Measurements from ENCODE around the gene TMEM144. TPM values are rescaled to one million over a fixed set of nuclear protein-coding genes. Genes with fewer than 3 reads are reported as not detected.
"Not testable (repeated sequence)": the region's sequence is repeated elsewhere in the genome, so short reads cannot be mapped to it uniquely, and the experiment has no call there.

TMEM144 gene
- polyA plus RNA-seq, 1 donor = 93.1 TPM

- no peak for DNase-seq
- H3K9me3 ChIP-seq (ENCODE audit: control insufficient read depth, low read depth, low read length) = no peaks in the 10 kb centered on the region
- no peaks in the 10 kb centered on the region for H3K27me3 ChIP-seq (ENCODE audit: control insufficient read depth, insufficient read depth, low read length)
- H3K27ac ChIP-seq (ENCODE audit: low read length) = no peak overlapping the region
- H3K4me3 ChIP-seq (ENCODE audit: low read length) = no peak overlapping the region
- 77% methylated on average over 1 of the region's 3 CpGs for WGBS (ENCODE audit: insufficient coverage, low lambda C conversion rate)
- no peaks in the 10 kb centered on the region for H3K4me1 ChIP-seq (ENCODE audit: control insufficient read depth, insufficient read depth, low read length)
- H3K36me3 ChIP-seq (ENCODE audit: control insufficient read depth, insufficient read depth, low read length) = no peaks in the 10 kb centered on the region
Measured at GRCh38 chr4:158259955-158260575, 49.8 kb downstream of the TMEM144 start.

GRCh38 chr4:158261480-158261879, 51.2 kb downstream of the TMEM144 start:
- WGBS (ENCODE audit: insufficient coverage, low lambda C conversion rate) = 91% methylated on average over 4 of the region's 4 CpGs
- DNase-seq = no peak

GRCh38 chr4:158268553-158268952, 58.3 kb downstream of the TMEM144 start:
- H3K27me3 ChIP-seq (ENCODE audit: control insufficient read depth, insufficient read depth, low read length) = no peaks in the 10 kb centered on the region
- H3K36me3 ChIP-seq (ENCODE audit: control insufficient read depth, insufficient read depth, low read length) = no peaks in the 10 kb centered on the region
- no peak overlapping the region for H3K4me3 ChIP-seq (ENCODE audit: low read length)
- no peaks in the 10 kb centered on the region for H3K4me1 ChIP-seq (ENCODE audit: control insufficient read depth, insufficient read depth, low read length)
- no peak for DNase-seq
- WGBS (ENCODE audit: insufficient coverage, low lambda C conversion rate) = no CpG with 5 or more reads among the region's 2 CpGs
- no peaks in the 10 kb centered on the region for H3K9me3 ChIP-seq (ENCODE audit: control insufficient read depth, low read depth, low read length)
- H3K27ac ChIP-seq (ENCODE audit: low read length) = no peak overlapping the region

More at GRCh38 chr4:158261480-158261879, 51.2 kb downstream of the TMEM144 start:
- Histone ChIP-seq H3K36me3 (ENCODE audit: control insufficient read depth, insufficient read depth, low read length) (no peaks in the 10 kb centered on the region), H3K4me3 (ENCODE audit: low read length) (no peak overlapping the region), H3K27ac (ENCODE audit: low read length) (no peak overlapping the region), H3K4me1 (ENCODE audit: control insufficient read depth, insufficient read depth, low read length) (no peaks in the 10 kb centered on the region), H3K9me3 (ENCODE audit: control insufficient read depth, low read depth, low read length) (no peaks in the 10 kb centered on the region), H3K27me3 (ENCODE audit: control insufficient read depth, insufficient read depth, low read length) (no peaks in the 10 kb centered on the region)

GRCh38 chr4:158274636-158275035, 64.3 kb downstream of the TMEM144 start:
- H3K36me3 ChIP-seq (ENCODE audit: control insufficient read depth, insufficient read depth, low read length) = peaks cover 3% of the 10 kb centered on the region
- no peak overlapping the region for H3K4me3 ChIP-seq (ENCODE audit: low read length)
- H3K9me3 ChIP-seq (ENCODE audit: control insufficient read depth, low read depth, low read length) = peaks cover 3% of the 10 kb centered on the region
- H3K27me3 ChIP-seq (ENCODE audit: control insufficient read depth, insufficient read depth, low read length) = no peaks in the 10 kb centered on the region
- H3K27ac ChIP-seq (ENCODE audit: low read length) = peak overlapping the region; percentile 71
- H3K4me1 ChIP-seq (ENCODE audit: control insufficient read depth, insufficient read depth, low read length) = peaks cover 5% of the 10 kb centered on the region
- 33% methylated on average over 1 of the region's 5 CpGs for WGBS (ENCODE audit: insufficient coverage, low lambda C conversion rate)
- DNase-seq = peak; percentile 19 to 75

GRCh38 chr4:158277558-158277957, 67.3 kb downstream of the TMEM144 start:
- Histone ChIP-seq H3K4me1 (ENCODE audit: control insufficient read depth, insufficient read depth, low read length) (peaks cover 5% of the 10 kb centered on the region), H3K9me3 (ENCODE audit: control insufficient read depth, low read depth, low read length) (peaks cover 3% of the 10 kb centered on the region), H3K27me3 (ENCODE audit: control insufficient read depth, insufficient read depth, low read length) (no peaks in the 10 kb centered on the region), H3K27ac (ENCODE audit: low read length) (no peak overlapping the region), H3K36me3 (ENCODE audit: control insufficient read depth, insufficient read depth, low read length) (peaks cover 3% of the 10 kb centered on the region), H3K4me3 (ENCODE audit: low read length) (no peak overlapping the region)
- no peak for DNase-seq
- no CpG with 5 or more reads among the region's 8 CpGs for WGBS (ENCODE audit: insufficient coverage, low lambda C conversion rate)

GRCh38 chr4:158279052-158279451, 68.8 kb downstream of the TMEM144 start:
- WGBS (ENCODE audit: insufficient coverage, low lambda C conversion rate) = 100% methylated on average over 1 of the region's 1 CpG
- H3K4me1 ChIP-seq (ENCODE audit: control insufficient read depth, insufficient read depth, low read length); H3K27ac ChIP-seq (ENCODE audit: low read length); H3K36me3 ChIP-seq (ENCODE audit: control insufficient read depth, insufficient read depth, low read length); H3K27me3 ChIP-seq (ENCODE audit: control insufficient read depth, insufficient read depth, low read length); H3K4me3 ChIP-seq (ENCODE audit: low read length); DNase-seq; H3K9me3 ChIP-seq (ENCODE audit: control insufficient read depth, low read depth, low read length): not testable (repeated sequence)

GRCh38 chr4:158280856-158281255, 70.6 kb downstream of the TMEM144 start:
- DNase-seq = no peak
- Histone ChIP-seq H3K9me3 (ENCODE audit: control insufficient read depth, low read depth, low read length) (peaks cover 3% of the 10 kb centered on the region), H3K27ac (ENCODE audit: low read length) (no peak overlapping the region), H3K27me3 (ENCODE audit: control insufficient read depth, insufficient read depth, low read length) (no peaks in the 10 kb centered on the region), H3K4me3 (ENCODE audit: low read length) (no peak overlapping the region), H3K36me3 (ENCODE audit: control insufficient read depth, insufficient read depth, low read length) (peaks cover 3% of the 10 kb centered on the region), H3K4me1 (ENCODE audit: control insufficient read depth, insufficient read depth, low read length) (no peaks in the 10 kb centered on the region)
- 100% methylated on average over 3 of the region's 5 CpGs for WGBS (ENCODE audit: insufficient coverage, low lambda C conversion rate)

GRCh38 chr4:158282252-158282651, 72.0 kb downstream of the TMEM144 start:
- no peak overlapping the region for H3K27ac ChIP-seq (ENCODE audit: low read length)
- no peaks in the 10 kb centered on the region for H3K27me3 ChIP-seq (ENCODE audit: control insufficient read depth, insufficient read depth, low read length)
- H3K4me3 ChIP-seq (ENCODE audit: low read length) = no peak overlapping the region
- no peak for DNase-seq
- 100% methylated on average over 1 of the region's 3 CpGs for WGBS (ENCODE audit: insufficient coverage, low lambda C conversion rate)
- H3K9me3 ChIP-seq (ENCODE audit: control insufficient read depth, low read depth, low read length) = peaks cover 3% of the 10 kb centered on the region
- no peaks in the 10 kb centered on the region for H3K4me1 ChIP-seq (ENCODE audit: control insufficient read depth, insufficient read depth, low read length)
- H3K36me3 ChIP-seq (ENCODE audit: control insufficient read depth, insufficient read depth, low read length) = no peaks in the 10 kb centered on the region

GRCh38 chr4:158285429-158286216, 75.3 kb downstream of the TMEM144 start:
- Histone ChIP-seq H3K4me3 (ENCODE audit: low read length) (no peak overlapping the region), H3K27me3 (ENCODE audit: control insufficient read depth, insufficient read depth, low read length) (no peaks in the 10 kb centered on the region), H3K4me1 (ENCODE audit: control insufficient read depth, insufficient read depth, low read length) (no peaks in the 10 kb centered on the region), H3K36me3 (ENCODE audit: control insufficient read depth, insufficient read depth, low read length) (no peaks in the 10 kb centered on the region), H3K9me3 (ENCODE audit: control insufficient read depth, low read depth, low read length) (no peaks in the 10 kb centered on the region), H3K27ac (ENCODE audit: low read length) (no peak overlapping the region)
- WGBS (ENCODE audit: insufficient coverage, low lambda C conversion rate) = no CpG with 5 or more reads among the region's 6 CpGs
- DNase-seq = no peak

- WGBS (ENCODE audit: insufficient coverage, low lambda C conversion rate) = no CpG with 5 or more reads among the region's 6 CpGs
- H3K36me3 ChIP-seq (ENCODE audit: control insufficient read depth, insufficient read depth, low read length) = no peaks in the 10 kb centered on the region
- H3K27ac ChIP-seq (ENCODE audit: low read length) = no peak overlapping the region
- H3K9me3 ChIP-seq (ENCODE audit: control insufficient read depth, low read depth, low read length) = peaks cover 24% of the 10 kb centered on the region
- H3K27me3 ChIP-seq (ENCODE audit: control insufficient read depth, insufficient read depth, low read length) = no peaks in the 10 kb centered on the region
- no peak overlapping the region for H3K4me3 ChIP-seq (ENCODE audit: low read length)
- no peak for DNase-seq
- H3K4me1 ChIP-seq (ENCODE audit: control insufficient read depth, insufficient read depth, low read length) = no peaks in the 10 kb centered on the region
Measured at GRCh38 chr4:158290912-158291311, 80.6 kb downstream of the TMEM144 start.
